Measurements from ENCODE around the gene TNF.

Gene TNF

GRCh38 chr6:31621320-31621939 is 46.1 kb downstream of the TNF start:
- Histone ChIP-seq H4K20me1 (ENCODE audit: insufficient read depth) (no peaks in the 10 kb centered on the region), H2AFZ (ENCODE audit: low read depth) (peak overlapping the region; percentile 22; the same call in 1 of the 2 replicates), H3K79me2 (ENCODE audit: insufficient read depth, low read depth) (peaks cover 39% of the 10 kb centered on the region), H3K27ac (peak overlapping the region; percentile 68), H3K9ac (peak overlapping the region; percentile 94), H3K36me3 (ENCODE audit: insufficient read depth) (peaks cover 25% of the 10 kb centered on the region; the same call in 1 of the 2 replicates), H3K4me3 (IDR thresholded peaks at IDR 0.05; ENCODE audit: insufficient read depth, low read depth, low read length) (peak overlapping the region; percentile 51), H3K4me1 (ENCODE audit: low read depth, poor library complexity, severe bottlenecking) (peaks cover 30% of the 10 kb centered on the region), H3K4me2 (peak overlapping the region; percentile 92), H3K27me3 (ENCODE audit: insufficient read depth, low read depth) (no peaks in the 10 kb centered on the region)
- TF ChIP-seq CTCF (conservative IDR thresholded peaks at IDR 0.05; ENCODE audit: low read depth, low read length): no peak

- peak overlapping the region; percentile 68; the same call in 1 of the 2 replicates for H3K27ac ChIP-seq
- no peaks in the 10 kb centered on the region for H4K20me1 ChIP-seq (ENCODE audit: insufficient read depth)
Measured at GRCh38 chr6:31621991-31622390, 46.6 kb downstream of the TNF start.

GRCh38 chr6:31622684-31623091 is 47.3 kb downstream of the TNF start:
- no peak overlapping the region for H3K9ac ChIP-seq

More at GRCh38 chr6:31621991-31622390, 46.6 kb downstream of the TNF start:
- Histone ChIP-seq H3K36me3 (ENCODE audit: insufficient read depth) (peaks cover 26% of the 10 kb centered on the region; the same call in 1 of the 2 replicates), H3K27me3 (ENCODE audit: insufficient read depth, low read depth) (no peaks in the 10 kb centered on the region), H3K4me1 (ENCODE audit: low read depth, poor library complexity, severe bottlenecking) (peaks cover 24% of the 10 kb centered on the region), H3K4me2 (peak overlapping the region; percentile 92), H3K9ac (peak overlapping the region; percentile 94; the same call in 1 of the 2 replicates), H2AFZ (ENCODE audit: low read depth) (no peak overlapping the region), H3K79me2 (ENCODE audit: insufficient read depth, low read depth) (peaks cover 39% of the 10 kb centered on the region), H3K4me3 (IDR thresholded peaks at IDR 0.05; ENCODE audit: insufficient read depth, low read depth, low read length) (peak overlapping the region; percentile 51)
- no peak for TF ChIP-seq CTCF (conservative IDR thresholded peaks at IDR 0.05; ENCODE audit: low read depth, low read length)

GRCh38 chr6:31624070-31624469 is 48.7 kb downstream of the TNF start:
- Histone ChIP-seq H3K79me2 (ENCODE audit: insufficient read depth, low read depth) (peaks cover 39% of the 10 kb centered on the region), H4K20me1 (ENCODE audit: insufficient read depth) (no peaks in the 10 kb centered on the region), H3K36me3 (ENCODE audit: insufficient read depth) (peaks cover 28% of the 10 kb centered on the region; the same call in 1 of the 2 replicates)

More at GRCh38 chr6:31622684-31623091, 47.3 kb downstream of the TNF start:
- Histone ChIP-seq H3K4me2 (peak overlapping the region; percentile 92; the same call in 1 of the 2 replicates), H3K27ac (no peak overlapping the region), H3K27me3 (ENCODE audit: insufficient read depth, low read depth) (no peaks in the 10 kb centered on the region), H2AFZ (ENCODE audit: low read depth) (no peak overlapping the region), H4K20me1 (ENCODE audit: insufficient read depth) (no peaks in the 10 kb centered on the region), H3K79me2 (ENCODE audit: insufficient read depth, low read depth) (peaks cover 39% of the 10 kb centered on the region), H3K36me3 (ENCODE audit: insufficient read depth) (peaks cover 28% of the 10 kb centered on the region; the same call in 1 of the 2 replicates), H3K4me1 (ENCODE audit: low read depth, poor library complexity, severe bottlenecking) (peaks cover 17% of the 10 kb centered on the region), H3K4me3 (IDR thresholded peaks at IDR 0.05; ENCODE audit: insufficient read depth, low read depth, low read length) (no peak overlapping the region)
- TF ChIP-seq CTCF (conservative IDR thresholded peaks at IDR 0.05; ENCODE audit: low read depth, low read length): no peak

More at GRCh38 chr6:31624070-31624469, 48.7 kb downstream of the TNF start:
- Histone ChIP-seq H3K9ac (no peak overlapping the region), H3K27me3 (ENCODE audit: insufficient read depth, low read depth) (no peaks in the 10 kb centered on the region), H2AFZ (ENCODE audit: low read depth) (no peak overlapping the region), H3K4me3 (IDR thresholded peaks at IDR 0.05; ENCODE audit: insufficient read depth, low read depth, low read length) (no peak overlapping the region), H3K4me1 (ENCODE audit: low read depth, poor library complexity, severe bottlenecking) (peaks cover 16% of the 10 kb centered on the region), H3K27ac (no peak overlapping the region), H3K4me2 (no peak overlapping the region)
- TF ChIP-seq CTCF (conservative IDR thresholded peaks at IDR 0.05; ENCODE audit: low read depth, low read length): no peak
